ENCODE data around the gene DUSP8. TPM values are rescaled to one million over a fixed set of nuclear protein-coding genes. Genes with fewer than 3 reads are reported as not detected.

Gene DUSP8
- total RNA-seq, 2 experiments from 2014 or later = not detected

DNA sequence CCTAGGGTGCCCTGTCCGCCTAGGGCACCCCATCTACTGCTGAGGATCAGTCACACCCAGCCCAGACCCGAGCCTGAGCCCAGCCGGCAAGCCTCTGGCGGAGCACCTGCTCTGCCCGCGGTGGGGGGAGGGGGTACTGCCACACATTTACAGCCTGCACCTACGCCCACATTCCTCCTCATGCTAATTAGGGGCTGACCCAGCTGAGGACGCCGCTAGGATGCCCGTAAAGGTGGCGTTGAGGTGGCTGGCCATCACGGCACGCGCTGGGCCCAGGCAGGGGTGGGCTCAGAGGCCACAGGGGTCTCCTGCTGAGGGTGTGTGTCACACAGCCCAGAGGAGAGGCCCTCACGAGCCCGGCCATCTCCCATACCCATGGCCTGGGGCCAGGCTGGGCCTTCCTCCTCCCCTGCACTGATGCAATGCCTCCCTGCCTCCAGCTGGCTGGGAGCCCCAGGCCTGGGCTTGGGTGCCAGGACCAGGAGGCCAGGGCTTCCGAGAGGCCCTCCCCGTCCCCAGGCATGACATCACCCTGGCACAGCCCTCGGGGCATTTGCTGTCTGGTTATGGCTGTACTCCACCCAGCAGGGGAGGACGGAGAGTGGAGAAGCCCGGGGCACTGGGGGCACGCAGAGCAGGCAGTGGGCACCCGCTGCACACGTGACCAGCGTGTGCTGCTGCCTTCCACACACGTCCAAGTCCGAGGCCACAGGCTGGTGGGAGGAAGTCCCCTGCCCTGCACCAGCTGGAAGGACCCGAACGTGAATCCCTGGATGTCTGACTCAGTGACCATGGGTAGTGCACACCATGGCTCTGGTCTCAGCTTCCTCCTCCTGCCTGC is 12.7 kb downstream of the DUSP8 start:
- no peaks in the 10 kb centered on the region for H3K79me2 ChIP-seq (ENCODE audit: insufficient read depth, low read depth, low read length)
- CTCF ChIA-PET (ENCODE audit: unreplicated experiment) = no interaction called here
- no peaks in the 10 kb centered on the region for H4K20me1 ChIP-seq (ENCODE audit: insufficient read depth, low read length)
- H3K36me3 ChIP-seq (ENCODE audit: insufficient read depth, low read length) = no peaks in the 10 kb centered on the region
- no peaks in the 10 kb centered on the region for H3K9me2 ChIP-seq (ENCODE audit: insufficient read depth, low read length)
- intact Hi-C loops (cut with micrococcal nuclease; ENCODE audit: unreplicated experiment) = no loop called here
- no peak for DNase-seq (ENCODE audit: low spot score)
- H3K27ac ChIP-seq (ENCODE audit: low read depth, low read length, poor library complexity, severe bottlenecking) = no peak overlapping the region
- H3K4me3 ChIP-seq (ENCODE audit: low read depth, low read length, poor library complexity, severe bottlenecking) = no peak overlapping the region
- POLR2A ChIA-PET = no interaction called here
- TF ChIP-seq, protein P1, sequence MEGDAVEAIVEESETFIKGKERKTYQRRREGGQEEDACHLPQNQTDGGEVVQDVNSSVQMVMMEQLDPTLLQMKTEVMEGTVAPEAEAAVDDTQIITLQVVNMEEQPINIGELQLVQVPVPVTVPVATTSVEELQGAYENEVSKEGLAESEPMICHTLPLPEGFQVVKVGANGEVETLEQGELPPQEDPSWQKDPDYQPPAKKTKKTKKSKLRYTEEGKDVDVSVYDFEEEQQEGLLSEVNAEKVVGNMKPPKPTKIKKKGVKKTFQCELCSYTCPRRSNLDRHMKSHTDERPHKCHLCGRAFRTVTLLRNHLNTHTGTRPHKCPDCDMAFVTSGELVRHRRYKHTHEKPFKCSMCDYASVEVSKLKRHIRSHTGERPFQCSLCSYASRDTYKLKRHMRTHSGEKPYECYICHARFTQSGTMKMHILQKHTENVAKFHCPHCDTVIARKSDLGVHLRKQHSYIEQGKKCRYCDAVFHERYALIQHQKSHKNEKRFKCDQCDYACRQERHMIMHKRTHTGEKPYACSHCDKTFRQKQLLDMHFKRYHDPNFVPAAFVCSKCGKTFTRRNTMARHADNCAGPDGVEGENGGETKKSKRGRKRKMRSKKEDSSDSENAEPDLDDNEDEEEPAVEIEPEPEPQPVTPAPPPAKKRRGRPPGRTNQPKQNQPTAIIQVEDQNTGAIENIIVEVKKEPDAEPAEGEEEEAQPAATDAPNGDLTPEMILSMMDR (conservative IDR thresholded peaks at IDR 0.05; ENCODE audit: low read length) = no peak
- TF ChIP-seq EZH2phosphoT487 (IDR thresholded peaks at IDR 0.05; ENCODE audit: borderline replicate concordance, low read depth, low read length) = no peak
- H2AFZ ChIP-seq (ENCODE audit: low read length) = no peak overlapping the region
- no peaks in the 10 kb centered on the region for H3K4me1 ChIP-seq (ENCODE audit: insufficient read depth, low read length, poor library complexity, severe bottlenecking)
- no TSS peak for BruUV-seq (replicated peaks)
- no peaks in the 10 kb centered on the region for H3K9me3 ChIP-seq (ENCODE audit: low read length)
- H3K4me2 ChIP-seq (ENCODE audit: low read length) = no peak overlapping the region

DNA sequence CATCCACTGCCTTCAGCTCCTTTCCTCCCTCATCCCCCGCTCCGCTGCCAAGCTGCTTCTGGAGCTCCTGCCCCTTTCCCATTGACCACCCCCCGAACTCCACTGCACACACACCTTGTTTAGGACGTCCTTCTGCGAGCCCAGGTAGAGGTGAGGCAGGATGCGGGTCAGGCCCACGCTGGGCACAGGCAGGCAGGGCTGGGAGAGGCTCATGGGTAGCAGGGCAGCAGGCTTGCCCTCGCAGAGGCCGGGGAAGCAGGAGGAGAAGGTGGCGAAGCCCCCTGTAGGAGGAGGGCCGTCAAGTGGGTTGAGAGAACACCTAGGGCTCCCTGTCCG is 13.3 kb downstream of the DUSP8 start:
- Histone ChIP-seq H3K4me1 (ENCODE audit: insufficient read depth, low read length, poor library complexity, severe bottlenecking) (no peaks in the 10 kb centered on the region), H3K4me3 (ENCODE audit: low read depth, low read length, poor library complexity, severe bottlenecking) (no peak overlapping the region), H3K36me3 (ENCODE audit: insufficient read depth, low read length) (no peaks in the 10 kb centered on the region), H3K9me3 (ENCODE audit: low read length) (no peaks in the 10 kb centered on the region), H2AFZ (ENCODE audit: low read length) (no peak overlapping the region), H3K27ac (ENCODE audit: low read depth, low read length, poor library complexity, severe bottlenecking) (no peak overlapping the region), H3K9me2 (ENCODE audit: insufficient read depth, low read length) (no peaks in the 10 kb centered on the region), H4K20me1 (ENCODE audit: insufficient read depth, low read length) (no peaks in the 10 kb centered on the region), H3K79me2 (ENCODE audit: insufficient read depth, low read depth, low read length) (no peaks in the 10 kb centered on the region), H3K4me2 (ENCODE audit: low read length) (no peak overlapping the region)
- intact Hi-C loops (cut with micrococcal nuclease; ENCODE audit: unreplicated experiment) = no loop called here
- no peak for TF ChIP-seq EZH2phosphoT487 (IDR thresholded peaks at IDR 0.05; ENCODE audit: borderline replicate concordance, low read depth, low read length)
- TF ChIP-seq, protein P1 (conservative IDR thresholded peaks at IDR 0.05; ENCODE audit: low read length) = no peak
- POLR2A ChIA-PET = no interaction called here
- no peak for DNase-seq (ENCODE audit: low spot score)
- BruUV-seq (replicated peaks) = no TSS peak
- CTCF ChIA-PET (ENCODE audit: unreplicated experiment) = no interaction called here
